GM06990 (cell line): Measurements from ENCODE around the gene LGALS12.
"Not testable (repeated sequence)": the region's sequence is repeated elsewhere in the genome, so short reads cannot be mapped to it uniquely, and the experiment has no call there.

Experiments used
- DNase-seq: peaks from one replicate; pipeline ENCODE4 v3.0.0-alpha.2; 2011; ENCODE audit not compliant: insufficient read length; ENCODE audit errors: extremely low read depth
- H3K27me3 ChIP-seq: replicated peaks from 2 replicates; pipeline ENCODE4 v1.6.0; 2011; ENCODE audit warnings: low read length; ENCODE audit not compliant: control insufficient read depth, insufficient read depth
- H3K36me3 ChIP-seq: 2 replicates; pipeline ENCODE4 v1.5.1; 2011; ENCODE audit warnings: low read length; ENCODE audit not compliant: control insufficient read depth, insufficient read depth
- H3K4me3 ChIP-seq: replicated peaks from 2 replicates; pipeline ENCODE4 v1.5.1; 2011; ENCODE audit warnings: low read depth, mild to moderate bottlenecking, control low read depth, low read length
- CTCF ChIP-seq: IDR thresholded peaks from 2 replicates; pipeline ENCODE4 v1.5.1; 2011; ENCODE audit warnings: low read length, control low read depth, mild to moderate bottlenecking, inconsistent platforms; ENCODE audit not compliant: insufficient read depth, poor library complexity, severe bottlenecking

The LGALS12 gene

GRCh38 chr11:63530021-63530420, 24.1 kb downstream of the LGALS12 start:
- TF ChIP-seq CTCF: no peak
- Histone ChIP-seq H3K27me3 (no peaks in the 10 kb centered on the region), H3K4me3 (no peak overlapping the region), H3K36me3 (no peaks in the 10 kb centered on the region)
- no peak for DNase-seq

- peak; percentile 35 for DNase-seq
- H3K36me3 ChIP-seq, H3K4me3 ChIP-seq, H3K27me3 ChIP-seq: not testable (repeated sequence)
These were observed 25.3 kb downstream of the LGALS12 start for GRCh38 chr11:63531074-63531792.

GRCh38 chr11:63532117-63532516, 26.2 kb downstream of the LGALS12 start:
- no peak for TF ChIP-seq CTCF
- Histone ChIP-seq H3K27me3 (no peaks in the 10 kb centered on the region), H3K36me3 (no peaks in the 10 kb centered on the region), H3K4me3 (no peak overlapping the region)
- DNase-seq: no peak

- Histone ChIP-seq H3K36me3 (no peaks in the 10 kb centered on the region), H3K4me3 (no peak overlapping the region)
- TF ChIP-seq CTCF: no peak
These were observed 27.1 kb downstream of the LGALS12 start for GRCh38 chr11:63532799-63533475.

GRCh38 chr11:63534076-63534475, 28.2 kb downstream of the LGALS12 start:
- H3K36me3 ChIP-seq: no peaks in the 10 kb centered on the region
- TF ChIP-seq CTCF: no peak
- H3K27me3 ChIP-seq: no peaks in the 10 kb centered on the region
- no peak for DNase-seq
- no peak overlapping the region for H3K4me3 ChIP-seq

More at GRCh38 chr11:63532799-63533475, 27.1 kb downstream of the LGALS12 start:
- no peak for DNase-seq
- no peaks in the 10 kb centered on the region for H3K27me3 ChIP-seq

GRCh38 chr11:63534895-63535461, 29.1 kb downstream of the LGALS12 start:
- no peak for TF ChIP-seq CTCF
- no peaks in the 10 kb centered on the region for H3K27me3 ChIP-seq
- peak; percentile 35 for DNase-seq
- H3K4me3 ChIP-seq: no peak overlapping the region
- no peaks in the 10 kb centered on the region for H3K36me3 ChIP-seq
